Measurements from ENCODE around the gene RAB5B.

- TF ChIP-seq, protein P1, sequence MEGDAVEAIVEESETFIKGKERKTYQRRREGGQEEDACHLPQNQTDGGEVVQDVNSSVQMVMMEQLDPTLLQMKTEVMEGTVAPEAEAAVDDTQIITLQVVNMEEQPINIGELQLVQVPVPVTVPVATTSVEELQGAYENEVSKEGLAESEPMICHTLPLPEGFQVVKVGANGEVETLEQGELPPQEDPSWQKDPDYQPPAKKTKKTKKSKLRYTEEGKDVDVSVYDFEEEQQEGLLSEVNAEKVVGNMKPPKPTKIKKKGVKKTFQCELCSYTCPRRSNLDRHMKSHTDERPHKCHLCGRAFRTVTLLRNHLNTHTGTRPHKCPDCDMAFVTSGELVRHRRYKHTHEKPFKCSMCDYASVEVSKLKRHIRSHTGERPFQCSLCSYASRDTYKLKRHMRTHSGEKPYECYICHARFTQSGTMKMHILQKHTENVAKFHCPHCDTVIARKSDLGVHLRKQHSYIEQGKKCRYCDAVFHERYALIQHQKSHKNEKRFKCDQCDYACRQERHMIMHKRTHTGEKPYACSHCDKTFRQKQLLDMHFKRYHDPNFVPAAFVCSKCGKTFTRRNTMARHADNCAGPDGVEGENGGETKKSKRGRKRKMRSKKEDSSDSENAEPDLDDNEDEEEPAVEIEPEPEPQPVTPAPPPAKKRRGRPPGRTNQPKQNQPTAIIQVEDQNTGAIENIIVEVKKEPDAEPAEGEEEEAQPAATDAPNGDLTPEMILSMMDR (optimal IDR thresholded peaks at IDR 0.05 in 1 of 3, IDR thresholded peaks at IDR 0.05 in 1 of 3, conservative IDR thresholded peaks at IDR 0.05 in 1 of 3; ENCODE audit: extremely low read depth in 1 of 3, insufficient read depth in 2 of 3, low read length in 3 of 3) = no peak
- TF ChIP-seq EZH2 (IDR thresholded peaks at IDR 0.05; ENCODE audit: low read length) = no peak
Measured at GRCh38 chr12:56031987-56032386, 58.1 kb downstream of the RAB5B start.

Measured in keratinocyte (primary cell).